CD14-positive monocyte (primary cell): ENCODE data around the gene PALM. TPM values are rescaled to one million over a fixed set of nuclear protein-coding genes. Genes with fewer than 3 reads are reported as not detected.

Experiments used
- DNase-seq, 3 donors: peaks; one replicate each; pipeline ENCODE4 v3.0.0-alpha.2; 2011 to 2022
- H2AFZ ChIP-seq: 2 replicates; pipeline ENCODE4 v1.6.0; 2012; ENCODE audit warnings: mild to moderate bottlenecking, low read depth, low read length, inconsistent platforms; ENCODE audit not compliant: insufficient read depth, poor library complexity, severe bottlenecking
- H3K27ac ChIP-seq, 2 donors: 1 replicate in 1 of 2; 2 replicates in 1 of 2; pipeline ENCODE4 v1.5.1; 2012 to 2013; ENCODE audit warnings: low read length in 2 of 2, control low read depth in 1 of 2, inconsistent platforms in 1 of 2, low read depth in 1 of 2, mild to moderate bottlenecking in 1 of 2
- H3K27me3 ChIP-seq, 2 donors: one replicate each; pipeline versions ENCODE4 v1.6.0 to v1.6.1; 2011 to 2013; ENCODE audit warnings: low read length in 2 of 2; ENCODE audit not compliant: control insufficient read depth in 2 of 2, insufficient read depth in 2 of 2
- H3K36me3 ChIP-seq, 2 donors: replicated peaks in 1 of 2; 1 replicate in 1 of 2; 2 replicates in 1 of 2; pipeline versions ENCODE4 v1.5.1 to v1.6.1; 2012 to 2013; ENCODE audit warnings: low read length in 2 of 2, control low read depth in 1 of 2, inconsistent platforms in 1 of 2, mild to moderate bottlenecking in 1 of 2; ENCODE audit not compliant: insufficient read depth in 2 of 2, control insufficient read depth in 1 of 2
- H3K4me1 ChIP-seq, 2 donors: 1 replicate in 1 of 2; 2 replicates in 1 of 2; pipeline versions ENCODE4 v1.5.1 to v1.6.1; 2012 to 2013; ENCODE audit warnings: low read length in 2 of 2, control low read depth in 1 of 2, inconsistent platforms in 1 of 2, mild to moderate bottlenecking in 1 of 2, moderate library complexity in 1 of 2; ENCODE audit not compliant: insufficient read depth in 2 of 2, control insufficient read depth in 1 of 2
- H3K4me2 ChIP-seq: replicated peaks from 2 replicates; pipeline ENCODE3; 2012; ENCODE audit warnings: low read length, moderate library complexity, mild to moderate bottlenecking; ENCODE audit not compliant: poor library complexity, severe bottlenecking; ENCODE audit errors: extremely low read depth
- H3K4me3 ChIP-seq, 3 experiments: fragments of 200-600 bp in 1 of 3; sonication (generic) in 1 of 3; replicated peaks in 1 of 3; 1 replicate in 2 of 3; 2 replicates in 1 of 3; pipeline ENCODE4 v1.5.1; 2011 to 2013; ENCODE audit warnings: low read length in 3 of 3, mild to moderate bottlenecking in 3 of 3, control low read depth in 2 of 3, low read depth in 2 of 3, inconsistent platforms in 1 of 3, moderate library complexity in 1 of 3
- H3K79me2 ChIP-seq: 2 replicates; pipeline ENCODE4 v1.6.0; 2012; ENCODE audit warnings: mild to moderate bottlenecking, control low read depth, inconsistent platforms, low read length, moderate library complexity; ENCODE audit not compliant: insufficient read depth
- H3K9ac ChIP-seq: 2 replicates; pipeline ENCODE4 v1.6.0; 2017; ENCODE audit warnings: low read length, mild to moderate bottlenecking; ENCODE audit not compliant: insufficient read depth, poor library complexity, severe bottlenecking
- H3K9me3 ChIP-seq, 2 donors: replicated peaks in 1 of 2; 1 replicate in 1 of 2; 2 replicates in 1 of 2; pipeline versions ENCODE4 v1.5.1 to v1.6.1; 2012 to 2013; ENCODE audit warnings: low read length in 2 of 2, control low read depth in 1 of 2; ENCODE audit not compliant: control insufficient read depth in 1 of 2, insufficient read depth in 1 of 2
- H4K20me1 ChIP-seq: 2 replicates; pipeline ENCODE4 v1.6.0; 2012; ENCODE audit warnings: mild to moderate bottlenecking, low read length, control low read depth, moderate library complexity; ENCODE audit not compliant: insufficient read depth
- H3K27ac Mint-ChIP-seq, 7 donors: one replicate each; pipeline ENCODE4 v1.8.0; 2020; ENCODE audit warnings: mild to moderate bottlenecking in 7 of 7, mixed read lengths in 7 of 7, moderate library complexity in 6 of 7, inconsistent platforms in 2 of 7
- H3K27me3 Mint-ChIP-seq, 3 donors: one replicate each; pipeline ENCODE4 v1.8.0; 2021 to 2022; ENCODE audit warnings: low read depth in 3 of 3, mild to moderate bottlenecking in 3 of 3, mixed read lengths in 3 of 3, moderate library complexity in 3 of 3, inconsistent platforms in 1 of 3
- H3K36me3 Mint-ChIP-seq, 2 donors: one replicate each; pipeline ENCODE4 v1.8.0; 2020; ENCODE audit warnings: mixed read lengths in 2 of 2, inconsistent platforms in 1 of 2, mild to moderate bottlenecking in 1 of 2
- H3K4me1 Mint-ChIP-seq: one replicate; pipeline ENCODE4 v1.8.0; 2020; ENCODE audit warnings: mild to moderate bottlenecking, mixed read lengths
- H3K4me3 Mint-ChIP-seq, 2 donors: one replicate each; pipeline ENCODE4 v1.8.0; 2020; ENCODE audit warnings: mild to moderate bottlenecking in 2 of 2, mixed read lengths in 2 of 2, moderate library complexity in 1 of 2
- H3K9me3 Mint-ChIP-seq, 7 donors: one replicate each; pipeline ENCODE4 v1.8.0; 2020 to 2022; ENCODE audit warnings: mixed read lengths in 7 of 7, mild to moderate bottlenecking in 6 of 7, moderate library complexity in 6 of 7, inconsistent platforms in 2 of 7
- WGBS: methylation state at CpG from one replicate; pipeline ENCODE4 v1.1.5; 2013; ENCODE audit warnings: missing lambda C conversion rate; ENCODE audit not compliant: insufficient coverage; 5-methylcytosine and 5-hydroxymethylcytosine counted together
- intact Hi-C, 2 donors: fragments of 100-400 bp; cut with micrococcal nuclease; formaldehyde crosslinking; loops; one replicate each; pipeline versions ENCODE4 v1.15.0 to v1.15.1; 2023
- polyA plus RNA-seq, 3 donors: library from polyadenylated mRNA; depleted of rRNA in 1 of 3; unstranded in 2 of 3; stranded (reverse) in 1 of 3; fragments of 300-500 nt in 2 of 3; fragments of >200 nt in 1 of 3; fragmentation: Illumina TruSeq in 2 of 3; gene quantifications; 1 replicate in 2 of 3; 2 replicates in 1 of 3; pipeline ENCODE4 v1.2.3, GENCODE V29; 2012 to 2021
- TF ChIP-seq, protein P1 (sequence below): fragments of 200-600 bp; IDR thresholded peaks from one replicate; pipeline ENCODE4 v1.8.0; 2022; ENCODE audit warnings: antibody characterized with exemption, mild to moderate bottlenecking

PALM gene
- polyA plus RNA-seq, 3 donors = 0.23 TPM; not detected in 2

DNA sequence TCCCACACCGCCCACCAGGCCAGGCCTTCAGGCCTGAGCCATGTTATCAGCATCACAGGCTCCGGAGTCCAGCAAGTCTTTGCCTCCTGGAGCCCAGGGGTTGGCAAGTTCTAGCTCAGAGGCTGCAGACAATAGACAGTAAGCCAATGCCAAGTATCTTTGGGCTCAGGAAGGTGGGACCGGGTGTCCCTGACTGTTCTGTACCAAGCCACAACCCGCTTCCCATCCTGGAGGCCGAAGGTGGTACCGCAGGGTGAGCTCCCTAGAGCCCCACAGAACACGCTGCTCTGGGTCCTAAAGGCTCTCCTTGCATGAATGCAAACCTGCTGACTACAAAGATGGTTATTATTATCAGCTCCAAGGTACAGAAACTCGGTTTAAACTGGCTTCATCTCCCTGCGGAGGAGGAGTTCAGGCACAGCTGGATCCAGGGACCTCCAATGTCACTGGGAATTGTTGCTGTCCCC, 38.1 kb upstream of the PALM start:
- H3K27ac Mint-ChIP-seq = peak overlapping the region in 1 of 7 donors; percentile 35
- TF ChIP-seq, protein P1, sequence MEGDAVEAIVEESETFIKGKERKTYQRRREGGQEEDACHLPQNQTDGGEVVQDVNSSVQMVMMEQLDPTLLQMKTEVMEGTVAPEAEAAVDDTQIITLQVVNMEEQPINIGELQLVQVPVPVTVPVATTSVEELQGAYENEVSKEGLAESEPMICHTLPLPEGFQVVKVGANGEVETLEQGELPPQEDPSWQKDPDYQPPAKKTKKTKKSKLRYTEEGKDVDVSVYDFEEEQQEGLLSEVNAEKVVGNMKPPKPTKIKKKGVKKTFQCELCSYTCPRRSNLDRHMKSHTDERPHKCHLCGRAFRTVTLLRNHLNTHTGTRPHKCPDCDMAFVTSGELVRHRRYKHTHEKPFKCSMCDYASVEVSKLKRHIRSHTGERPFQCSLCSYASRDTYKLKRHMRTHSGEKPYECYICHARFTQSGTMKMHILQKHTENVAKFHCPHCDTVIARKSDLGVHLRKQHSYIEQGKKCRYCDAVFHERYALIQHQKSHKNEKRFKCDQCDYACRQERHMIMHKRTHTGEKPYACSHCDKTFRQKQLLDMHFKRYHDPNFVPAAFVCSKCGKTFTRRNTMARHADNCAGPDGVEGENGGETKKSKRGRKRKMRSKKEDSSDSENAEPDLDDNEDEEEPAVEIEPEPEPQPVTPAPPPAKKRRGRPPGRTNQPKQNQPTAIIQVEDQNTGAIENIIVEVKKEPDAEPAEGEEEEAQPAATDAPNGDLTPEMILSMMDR = peak; percentile 29
- Histone ChIP-seq H2AFZ (no peak overlapping the region), H3K4me3 (no peak overlapping the region), H4K20me1 (no peaks in the 10 kb centered on the region), H3K9me3 (no peaks in the 10 kb centered on the region), H3K27ac (no peak overlapping the region), H3K4me1 (peaks cover 62 to 70% of the 10 kb centered on the region in 2 donors), H3K79me2 (no peaks in the 10 kb centered on the region), H3K9ac (no peak overlapping the region), H3K27me3 (peaks cover 0 to 12% of the 10 kb centered on the region in 2 donors), H3K4me2 (no peak overlapping the region), H3K36me3 (no peaks in the 10 kb centered on the region)
- intact Hi-C loops = no loop called here
- peaks cover 13 to 17% (median 13%) of the 10 kb centered on the region in 3 donors for H3K27me3 Mint-ChIP-seq
- H3K36me3 Mint-ChIP-seq = peaks cover 3 to 7% of the 10 kb centered on the region in 2 donors
- DNase-seq = no peak
- no peak overlapping the region for H3K4me3 Mint-ChIP-seq
- H3K4me1 Mint-ChIP-seq = peaks cover 65% of the 10 kb centered on the region
- H3K9me3 Mint-ChIP-seq = peaks cover 2 to 10% (median 6%) of the 10 kb centered on the region in 7 donors
- WGBS = 71% methylated on average over 9 of the region's 9 CpGs

DNA sequence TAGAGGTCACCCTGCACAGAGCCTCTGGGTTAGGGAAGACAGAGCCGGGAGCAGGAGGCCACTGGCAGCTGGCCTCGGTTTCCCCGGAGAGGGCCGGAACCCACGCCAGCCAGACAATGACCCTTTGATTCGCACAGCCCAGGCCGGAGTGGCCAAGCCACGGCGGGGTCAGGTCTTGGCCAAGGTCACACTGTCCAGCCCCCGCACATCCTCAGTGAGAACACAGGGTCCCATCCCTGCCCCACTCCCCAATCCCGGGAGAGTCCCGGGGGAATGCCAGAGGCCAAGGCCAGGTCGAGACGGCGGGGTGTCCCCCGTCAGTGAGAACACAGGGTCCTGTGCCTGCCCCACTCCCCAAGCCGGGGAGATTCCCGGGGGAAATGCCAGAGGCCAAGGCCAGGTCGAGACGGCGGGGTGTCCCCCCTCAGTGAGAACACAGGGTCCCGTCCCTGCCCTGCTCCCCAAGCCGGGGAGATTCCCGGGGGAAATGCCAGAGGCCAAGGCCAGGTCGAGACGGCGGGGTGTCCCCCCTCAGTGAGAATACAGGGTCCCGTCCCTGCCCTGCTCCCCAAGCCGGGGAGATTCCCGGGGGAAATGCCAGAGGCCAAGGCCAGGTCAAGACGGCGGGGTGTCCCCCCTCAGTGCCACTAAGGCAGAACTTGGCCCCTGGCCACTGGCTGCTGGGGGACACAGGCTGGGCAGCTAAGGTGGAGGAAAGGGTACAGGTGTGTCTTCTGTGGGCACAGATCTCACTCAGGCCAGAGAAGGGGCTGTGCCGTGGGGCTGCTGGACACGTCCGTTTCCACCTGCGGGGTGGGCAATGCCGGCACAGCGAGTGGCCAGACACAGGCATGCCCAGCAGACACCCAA, 34.2 kb upstream of the PALM start:
- Histone ChIP-seq H3K27me3 (peaks cover 0 to 30% of the 10 kb centered on the region in 2 donors), H3K4me1 (peaks cover 58 to 68% of the 10 kb centered on the region in 2 donors), H3K36me3 (no peaks in the 10 kb centered on the region), H2AFZ (no peak overlapping the region), H3K9me3 (no peaks in the 10 kb centered on the region), H4K20me1 (no peaks in the 10 kb centered on the region), H3K4me2 (no peak overlapping the region), H3K27ac (no peak overlapping the region), H3K4me3 (no peak overlapping the region), H3K79me2 (peaks cover 8% of the 10 kb centered on the region), H3K9ac (no peak overlapping the region)
- 91% methylated on average over 30 of the region's 38 CpGs for WGBS
- intact Hi-C loops = no loop called here
- H3K9me3 Mint-ChIP-seq = peaks cover 0 to 3% (median 0%) of the 10 kb centered on the region in 7 donors
- peaks cover 17 to 46% (median 32%) of the 10 kb centered on the region in 3 donors for H3K27me3 Mint-ChIP-seq
- peak overlapping the region in 1 of 2 donors; percentile 81 for H3K4me3 Mint-ChIP-seq
- H3K27ac Mint-ChIP-seq = no peak overlapping the region
- peaks cover 62% of the 10 kb centered on the region for H3K4me1 Mint-ChIP-seq
- TF ChIP-seq, protein P1 = no peak
- DNase-seq = no peak
- H3K36me3 Mint-ChIP-seq = peaks cover 3 to 4% of the 10 kb centered on the region in 2 donors
